ENCODE results near the gene TNFRSF14.

Gene TNFRSF14

DNA sequence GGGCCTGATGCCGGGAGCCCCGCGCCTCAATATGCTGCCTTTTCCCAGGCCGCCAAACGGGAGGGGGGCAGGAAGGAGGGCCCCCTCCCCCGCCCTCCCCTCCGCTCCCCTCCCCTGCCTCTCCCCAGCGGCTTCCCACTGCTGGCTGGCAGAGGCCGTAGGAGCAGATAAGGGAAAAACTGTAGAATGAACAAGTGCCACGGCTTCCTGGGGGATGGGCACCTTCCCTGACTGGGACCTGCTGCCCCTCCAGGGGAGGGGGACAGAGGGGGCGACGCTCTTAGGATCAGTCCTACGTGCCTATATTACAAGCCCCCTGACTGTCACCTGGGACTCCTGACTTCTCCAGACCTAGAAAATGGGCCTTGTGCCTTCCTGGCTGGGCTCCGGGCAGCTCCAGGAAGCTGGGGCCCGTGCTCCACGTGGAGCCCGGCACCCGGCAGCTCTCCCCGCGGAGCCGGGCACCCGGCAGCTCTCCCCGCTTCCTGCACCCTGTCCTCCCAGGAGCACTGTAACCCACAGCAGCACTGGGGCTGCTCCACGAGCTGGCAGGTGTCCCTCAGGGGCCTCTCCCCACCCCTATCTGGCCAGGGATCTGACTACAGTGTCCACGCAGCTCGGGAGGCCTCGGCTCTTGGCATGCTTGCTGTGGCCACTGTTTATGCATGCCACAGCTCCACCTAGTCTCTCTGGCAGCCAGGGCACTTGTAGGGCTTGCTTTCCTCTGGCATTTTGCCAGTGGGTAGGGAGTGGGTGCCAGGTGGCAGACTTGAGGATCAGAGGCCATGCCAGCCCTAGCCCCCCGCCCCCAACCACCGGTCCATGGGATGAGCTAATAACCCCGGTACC, 25.4 kb upstream of the TNFRSF14 start (continued):
- TF ChIP-seq ZNF70 (CRISPR knock-in tag; IDR thresholded peaks at IDR 0.05) (no peak), RARB (CRISPR knock-in tag; IDR thresholded peaks at IDR 0.05) (no peak), TCF4 (CRISPR knock-in tag; IDR thresholded peaks at IDR 0.05; ENCODE audit: borderline replicate concordance) (no peak), ISL1 (CRISPR knock-in tag; IDR thresholded peaks at IDR 0.05) (no peak)

- TF ChIP-seq ZNF565 (CRISPR knock-in tag; conservative IDR thresholded peaks at IDR 0.05; ENCODE audit: low read depth) (no peak), TOX (CRISPR knock-in tag; IDR thresholded peaks at IDR 0.05; ENCODE audit: borderline replicate concordance) (no peak), BACH2 (CRISPR knock-in tag; IDR thresholded peaks at IDR 0.05; ENCODE audit: borderline replicate concordance) (no peak), CSDC2 (CRISPR knock-in tag; IDR thresholded peaks at IDR 0.05) (no peak)
- ATAC-seq = no peak
These were observed 23.5 kb upstream of the TNFRSF14 start for GRCh38 chr1:2532485-2533160.

GRCh38 chr1:2533365-2533764, 22.8 kb upstream of the TNFRSF14 start:
- no peak for ATAC-seq

GRCh38 chr1:2534315-2534686, 21.9 kb upstream of the TNFRSF14 start:
- TF ChIP-seq GLIS3 (CRISPR knock-in tag; IDR thresholded peaks at IDR 0.05) = no peak
- no peak for TF ChIP-seq PPARA (CRISPR knock-in tag; IDR thresholded peaks at IDR 0.05; ENCODE audit: borderline replicate concordance)
- TF ChIP-seq SNAI2 (CRISPR knock-in tag; IDR thresholded peaks at IDR 0.05) = no peak
- TF ChIP-seq ISL1 (CRISPR knock-in tag; IDR thresholded peaks at IDR 0.05) = no peak
- no peak for TF ChIP-seq ZFP3 (CRISPR knock-in tag; IDR thresholded peaks at IDR 0.05)
- TF ChIP-seq ZNF70 (CRISPR knock-in tag; IDR thresholded peaks at IDR 0.05) = no peak
- TF ChIP-seq ARNTL (CRISPR knock-in tag; IDR thresholded peaks at IDR 0.05; ENCODE audit: borderline replicate concordance, low read depth) = no peak
- no peak for TF ChIP-seq TOX (CRISPR knock-in tag; IDR thresholded peaks at IDR 0.05; ENCODE audit: borderline replicate concordance)
- no peak for TF ChIP-seq ZC3H10 (CRISPR knock-in tag; IDR thresholded peaks at IDR 0.05)
- ATAC-seq = no peak

More at GRCh38 chr1:2533365-2533764, 22.8 kb upstream of the TNFRSF14 start:
- no peak for TF ChIP-seq BACH2 (CRISPR knock-in tag; IDR thresholded peaks at IDR 0.05; ENCODE audit: borderline replicate concordance)
- TF ChIP-seq, protein P1, sequence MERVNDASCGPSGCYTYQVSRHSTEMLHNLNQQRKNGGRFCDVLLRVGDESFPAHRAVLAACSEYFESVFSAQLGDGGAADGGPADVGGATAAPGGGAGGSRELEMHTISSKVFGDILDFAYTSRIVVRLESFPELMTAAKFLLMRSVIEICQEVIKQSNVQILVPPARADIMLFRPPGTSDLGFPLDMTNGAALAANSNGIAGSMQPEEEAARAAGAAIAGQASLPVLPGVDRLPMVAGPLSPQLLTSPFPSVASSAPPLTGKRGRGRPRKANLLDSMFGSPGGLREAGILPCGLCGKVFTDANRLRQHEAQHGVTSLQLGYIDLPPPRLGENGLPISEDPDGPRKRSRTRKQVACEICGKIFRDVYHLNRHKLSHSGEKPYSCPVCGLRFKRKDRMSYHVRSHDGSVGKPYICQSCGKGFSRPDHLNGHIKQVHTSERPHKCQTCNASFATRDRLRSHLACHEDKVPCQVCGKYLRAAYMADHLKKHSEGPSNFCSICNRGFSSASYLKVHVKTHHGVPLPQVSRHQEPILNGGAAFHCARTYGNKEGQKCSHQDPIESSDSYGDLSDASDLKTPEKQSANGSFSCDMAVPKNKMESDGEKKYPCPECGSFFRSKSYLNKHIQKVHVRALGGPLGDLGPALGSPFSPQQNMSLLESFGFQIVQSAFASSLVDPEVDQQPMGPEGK (CRISPR knock-in tag; IDR thresholded peaks at IDR 0.05; ENCODE audit: borderline replicate concordance) = no peak
- TF ChIP-seq ISL1 (CRISPR knock-in tag; IDR thresholded peaks at IDR 0.05) = no peak
- no peak for TF ChIP-seq TCF4 (CRISPR knock-in tag; IDR thresholded peaks at IDR 0.05; ENCODE audit: borderline replicate concordance)
- TF ChIP-seq ZC3H10 (CRISPR knock-in tag; IDR thresholded peaks at IDR 0.05) = no peak
- TF ChIP-seq ZNF565 (CRISPR knock-in tag; conservative IDR thresholded peaks at IDR 0.05; ENCODE audit: low read depth) = no peak
- no peak for TF ChIP-seq ZFP3 (CRISPR knock-in tag; IDR thresholded peaks at IDR 0.05)
- no peak for TF ChIP-seq ESRRG (CRISPR knock-in tag; IDR thresholded peaks at IDR 0.05)
- no peak for TF ChIP-seq CSDC2 (CRISPR knock-in tag; IDR thresholded peaks at IDR 0.05)

- TF ChIP-seq ZFP3 (CRISPR knock-in tag; IDR thresholded peaks at IDR 0.05) (no peak), CSDC2 (CRISPR knock-in tag; IDR thresholded peaks at IDR 0.05) (no peak), TOX (CRISPR knock-in tag; IDR thresholded peaks at IDR 0.05; ENCODE audit: borderline replicate concordance) (no peak), ZFP30 (CRISPR knock-in tag; IDR thresholded peaks at IDR 0.05) (no peak), CREB5 (CRISPR knock-in tag; IDR thresholded peaks at IDR 0.05; ENCODE audit: low read depth) (no peak), ZNF8 (CRISPR knock-in tag; IDR thresholded peaks at IDR 0.05) (no peak), SNAI2 (CRISPR knock-in tag; IDR thresholded peaks at IDR 0.05) (no peak), GLIS3 (CRISPR knock-in tag; IDR thresholded peaks at IDR 0.05) (no peak), PPARA (CRISPR knock-in tag; IDR thresholded peaks at IDR 0.05; ENCODE audit: borderline replicate concordance) (no peak), BACH2 (CRISPR knock-in tag; IDR thresholded peaks at IDR 0.05; ENCODE audit: borderline replicate concordance) (no peak), OSR1 (CRISPR knock-in tag; IDR thresholded peaks at IDR 0.05) (no peak), RARB (CRISPR knock-in tag; IDR thresholded peaks at IDR 0.05) (no peak), POU6F1 (CRISPR knock-in tag; IDR thresholded peaks at IDR 0.05; ENCODE audit: borderline replicate concordance, low read depth) (no peak), TCF4 (CRISPR knock-in tag; IDR thresholded peaks at IDR 0.05; ENCODE audit: borderline replicate concordance) (no peak), ESRRG (CRISPR knock-in tag; IDR thresholded peaks at IDR 0.05) (no peak), ZC3H10 (CRISPR knock-in tag; IDR thresholded peaks at IDR 0.05) (no peak)
- TF ChIP-seq, protein P1 (CRISPR knock-in tag; IDR thresholded peaks at IDR 0.05; ENCODE audit: borderline replicate concordance) = no peak
- peak; percentile 48 for ATAC-seq
These were observed 21.3 kb upstream of the TNFRSF14 start for GRCh38 chr1:2534687-2535441.

All from SK-N-SH treated with all-trans-retinoic acid at 6 μM for 48 hours (cell line).